PC-3 (cell line): ENCODE data around the gene S100A7A.

Experiments used
- CTCF ChIP-seq: fragments of 300-600 bp; sonication (generic); conservative IDR thresholded peaks from 2 replicates; pipeline ENCODE4 v1.5.1; 2017; ENCODE audit warnings: antibody characterized with exemption, low read depth, mild to moderate bottlenecking, low read length
- EZH2phosphoT487 ChIP-seq: fragments of 300-600 bp; sonication (generic); IDR thresholded peaks from 2 replicates; pipeline ENCODE4 v1.6.1; 2018; ENCODE audit warnings: mild to moderate bottlenecking, antibody characterized with exemption, low read length, borderline replicate concordance

- TF ChIP-seq CTCF (no peak), EZH2phosphoT487 (no peak)
Observed at GRCh38 chr1:153459655-153460054, 43.3 kb downstream of the S100A7A start.
